ENCODE results near the gene APOBEC3F. TPM values are rescaled to one million over a fixed set of nuclear protein-coding genes. Genes with fewer than 3 reads are reported as not detected.
"Not testable (repeated sequence)": the region's sequence is repeated elsewhere in the genome, so short reads cannot be mapped to it uniquely, and the experiment has no call there.

APOBEC3F gene
- total RNA-seq, 1 donor from 2014 or later = 23.8 TPM

DNA sequence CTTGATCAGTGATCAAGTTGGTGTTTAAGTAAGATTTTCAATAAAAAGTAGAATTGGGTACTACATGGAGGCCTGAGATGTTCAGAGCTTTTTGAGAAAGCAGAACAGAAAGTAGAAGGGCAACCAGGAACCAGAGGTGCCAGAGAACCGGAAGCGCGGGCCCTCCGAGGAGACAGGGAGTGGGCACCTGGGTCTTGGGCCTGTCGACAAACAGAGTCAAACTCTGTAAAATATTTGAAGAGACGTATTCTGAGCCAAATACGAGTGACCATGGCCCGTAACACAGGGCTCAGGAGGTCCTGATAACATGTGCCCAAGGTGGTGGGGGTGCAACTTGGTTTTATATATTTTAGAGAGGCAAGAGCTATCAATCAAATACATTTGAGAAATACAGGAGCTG, 23.2 kb downstream of the APOBEC3F start:
- DNase-seq (ENCODE audit: low spot score); H3K27ac Mint-ChIP-seq; intact Hi-C loops (cut with micrococcal nuclease); H3K36me3 Mint-ChIP-seq (ENCODE audit: low read depth); H3K27me3 Mint-ChIP-seq (ENCODE audit: low read depth); H3K4me1 Mint-ChIP-seq (ENCODE audit: low read depth); H3K4me3 Mint-ChIP-seq (ENCODE audit: low read depth); H3K9me3 Mint-ChIP-seq: not testable (repeated sequence)

DNA sequence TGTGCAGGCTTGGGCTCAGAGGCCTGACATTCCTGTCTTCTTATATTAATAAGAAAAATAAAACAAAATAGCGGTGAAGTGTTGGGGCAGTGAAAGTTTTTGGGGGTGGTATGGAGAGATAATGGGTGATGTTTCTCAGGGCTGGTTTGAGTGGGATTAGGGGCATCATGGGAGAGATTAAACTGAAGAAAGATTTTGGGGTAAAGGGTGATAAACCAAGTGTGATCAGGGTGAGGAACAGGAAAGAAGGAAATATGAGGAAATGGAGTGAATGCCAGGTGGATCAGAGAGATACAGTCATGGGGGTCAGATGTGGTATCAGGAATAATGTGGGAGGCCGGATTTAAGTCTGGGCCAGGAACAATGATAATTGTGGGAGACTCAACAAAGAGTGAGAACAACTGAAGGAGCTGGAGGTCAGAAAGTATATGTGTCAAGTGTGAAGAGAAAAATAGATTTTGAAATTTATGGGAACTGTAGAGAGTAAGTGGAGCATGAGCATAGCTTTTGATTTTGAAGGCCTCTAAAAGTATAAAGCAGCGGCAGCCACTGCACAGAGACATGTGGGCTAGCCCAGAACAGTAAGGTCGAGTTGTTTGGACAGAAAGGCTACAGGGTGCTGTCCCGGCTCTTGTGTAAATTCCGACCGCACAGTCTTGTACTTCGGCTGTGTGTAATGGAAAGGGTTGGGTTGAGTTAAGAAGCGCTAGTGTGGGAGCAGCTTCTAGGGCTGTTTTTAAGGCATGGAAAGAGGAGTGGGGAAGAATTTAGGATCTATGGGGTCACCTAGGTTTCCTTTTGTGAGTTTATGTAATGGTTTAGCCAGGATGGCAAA, 26.0 kb downstream of the APOBEC3F start:
- H3K4me3 Mint-ChIP-seq (ENCODE audit: low read depth); H3K27ac Mint-ChIP-seq; H3K9me3 Mint-ChIP-seq; H3K4me1 Mint-ChIP-seq (ENCODE audit: low read depth); H3K36me3 Mint-ChIP-seq (ENCODE audit: low read depth); intact Hi-C loops (cut with micrococcal nuclease); H3K27me3 Mint-ChIP-seq (ENCODE audit: low read depth); DNase-seq (ENCODE audit: low spot score): not testable (repeated sequence)

DNA sequence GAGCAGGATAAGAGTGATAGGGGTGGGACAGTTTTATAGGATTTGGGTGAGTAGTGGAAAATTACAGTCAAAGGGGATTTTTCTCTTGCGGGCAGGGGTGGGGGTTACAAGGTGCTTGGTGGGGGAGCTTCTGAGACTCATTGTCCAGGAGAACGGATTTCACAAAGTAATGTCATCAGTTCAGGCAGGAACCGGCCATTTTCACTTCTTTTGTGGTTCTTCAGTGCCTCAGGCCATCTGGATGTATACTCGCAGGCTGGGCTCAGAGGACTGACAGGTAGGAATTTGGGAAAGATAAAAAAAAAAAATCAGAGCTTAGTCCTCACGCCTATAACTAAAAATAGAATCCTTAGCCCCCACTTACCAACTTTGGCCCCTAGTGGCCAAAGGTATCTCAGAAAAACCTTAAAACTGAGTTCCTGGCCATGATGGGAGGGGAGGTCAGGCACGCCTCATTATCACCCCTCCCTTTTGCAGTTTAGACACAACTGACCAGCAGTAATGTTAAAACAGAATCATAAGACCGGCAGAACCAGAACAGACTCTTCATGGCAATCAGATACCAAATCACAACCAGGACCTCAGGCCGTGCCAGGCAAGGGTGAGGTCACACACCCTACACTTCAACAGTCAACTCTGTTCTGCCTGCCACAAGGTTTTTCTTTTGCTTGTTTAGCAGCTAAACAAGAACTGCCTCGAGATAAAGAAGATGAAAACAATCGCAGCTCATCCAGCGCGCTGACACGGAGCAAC, 27.5 kb downstream of the APOBEC3F start:
- intact Hi-C loops (cut with micrococcal nuclease) = no loop called here
- H3K27me3 Mint-ChIP-seq (ENCODE audit: low read depth) = peaks cover 1% of the 10 kb centered on the region

DNA sequence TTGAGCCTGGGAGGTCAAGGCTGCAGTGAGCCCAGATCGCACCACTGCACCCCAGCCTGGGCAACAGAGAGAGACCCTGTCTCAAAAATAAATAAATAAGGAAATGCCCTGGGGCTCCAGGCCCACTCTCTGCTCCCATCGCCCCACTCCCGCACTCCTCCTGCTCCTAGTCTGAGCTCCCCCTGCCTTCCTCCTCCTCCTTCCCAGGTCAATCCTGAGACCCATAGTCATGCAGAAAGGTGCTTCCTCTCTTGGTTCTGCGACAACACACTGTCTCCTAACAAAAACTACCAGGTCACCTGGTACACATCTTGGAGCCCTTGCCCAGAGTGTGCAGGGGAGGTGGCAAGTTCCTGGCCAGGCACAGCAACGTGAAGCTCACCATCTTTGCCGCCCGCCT, 29.5 kb downstream of the APOBEC3F start:
- peaks cover 5% of the 10 kb centered on the region for H3K4me1 Mint-ChIP-seq (ENCODE audit: low read depth)

More for the DNA sequence above, 27.5 kb downstream of the APOBEC3F start:
- H3K4me3 Mint-ChIP-seq (ENCODE audit: low read depth) = no peak overlapping the region
- peaks cover 3% of the 10 kb centered on the region for H3K4me1 Mint-ChIP-seq (ENCODE audit: low read depth)
- DNase-seq (ENCODE audit: low spot score) = no peak
- H3K36me3 Mint-ChIP-seq (ENCODE audit: low read depth) = no peaks in the 10 kb centered on the region
- no peak overlapping the region for H3K27ac Mint-ChIP-seq
- H3K9me3 Mint-ChIP-seq = no peaks in the 10 kb centered on the region

DNA sequence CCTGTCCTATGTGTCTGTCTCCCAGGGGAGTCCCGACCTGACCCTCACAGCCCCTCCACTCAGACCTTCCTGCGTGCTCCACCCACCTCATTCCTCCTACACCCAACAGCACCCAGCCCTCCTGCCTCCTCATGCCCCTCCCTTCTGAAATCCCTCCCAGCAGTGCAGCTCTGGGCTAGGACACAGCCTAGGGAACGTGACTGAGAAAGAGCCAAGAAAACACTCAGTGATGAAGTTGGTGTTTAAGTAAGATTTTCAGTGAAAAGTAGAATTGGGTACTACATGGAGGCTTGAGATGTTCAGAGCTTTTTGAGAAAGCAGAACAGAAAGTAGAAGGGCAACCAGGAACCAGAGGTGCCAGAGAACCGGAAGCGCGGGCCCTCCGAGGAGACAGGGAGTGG, 31.9 kb downstream of the APOBEC3F start:
- H3K36me3 Mint-ChIP-seq (ENCODE audit: low read depth); H3K27me3 Mint-ChIP-seq (ENCODE audit: low read depth); H3K27ac Mint-ChIP-seq; DNase-seq (ENCODE audit: low spot score); intact Hi-C loops (cut with micrococcal nuclease); H3K4me3 Mint-ChIP-seq (ENCODE audit: low read depth); H3K9me3 Mint-ChIP-seq: not testable (repeated sequence)
- peaks cover 10% of the 10 kb centered on the region for H3K4me1 Mint-ChIP-seq (ENCODE audit: low read depth)

More for the DNA sequence above, 29.5 kb downstream of the APOBEC3F start:
- Mint-ChIP-seq H3K27me3 (ENCODE audit: low read depth) (peaks cover 1% of the 10 kb centered on the region), H3K4me3 (ENCODE audit: low read depth) (no peak overlapping the region), H3K36me3 (ENCODE audit: low read depth) (no peaks in the 10 kb centered on the region), H3K9me3 (no peaks in the 10 kb centered on the region), H3K27ac (no peak overlapping the region)
- intact Hi-C loops (cut with micrococcal nuclease) = no loop called here
- DNase-seq (ENCODE audit: low spot score) = no peak

DNA sequence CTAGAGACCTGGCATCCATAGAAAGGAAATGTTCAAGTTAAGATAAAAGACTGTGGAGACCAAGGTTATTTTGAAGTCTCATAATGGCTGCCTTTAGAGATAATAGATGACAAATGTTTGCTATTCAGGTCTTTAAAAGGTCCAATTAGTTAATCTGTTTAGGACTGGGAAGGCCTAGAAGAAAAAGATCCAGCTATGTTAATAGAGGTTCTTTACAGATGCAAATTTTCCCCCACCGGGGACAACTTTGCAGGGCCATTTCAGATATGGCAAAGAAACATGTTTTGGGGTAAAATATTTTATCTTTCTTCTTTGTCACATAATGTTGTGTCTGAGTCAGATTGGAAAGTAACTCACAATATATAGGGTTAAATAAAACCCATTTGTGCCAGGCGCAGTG, 33.3 kb downstream of the APOBEC3F start:
- no peak for DNase-seq (ENCODE audit: low spot score)
- Mint-ChIP-seq H3K4me3 (ENCODE audit: low read depth) (no peak overlapping the region), H3K4me1 (ENCODE audit: low read depth) (peaks cover 17% of the 10 kb centered on the region), H3K36me3 (ENCODE audit: low read depth) (peaks cover 12% of the 10 kb centered on the region), H3K27me3 (ENCODE audit: low read depth) (peaks cover 1% of the 10 kb centered on the region), H3K9me3 (no peaks in the 10 kb centered on the region), H3K27ac (no peak overlapping the region)
- intact Hi-C loops (cut with micrococcal nuclease) = no loop called here

DNA sequence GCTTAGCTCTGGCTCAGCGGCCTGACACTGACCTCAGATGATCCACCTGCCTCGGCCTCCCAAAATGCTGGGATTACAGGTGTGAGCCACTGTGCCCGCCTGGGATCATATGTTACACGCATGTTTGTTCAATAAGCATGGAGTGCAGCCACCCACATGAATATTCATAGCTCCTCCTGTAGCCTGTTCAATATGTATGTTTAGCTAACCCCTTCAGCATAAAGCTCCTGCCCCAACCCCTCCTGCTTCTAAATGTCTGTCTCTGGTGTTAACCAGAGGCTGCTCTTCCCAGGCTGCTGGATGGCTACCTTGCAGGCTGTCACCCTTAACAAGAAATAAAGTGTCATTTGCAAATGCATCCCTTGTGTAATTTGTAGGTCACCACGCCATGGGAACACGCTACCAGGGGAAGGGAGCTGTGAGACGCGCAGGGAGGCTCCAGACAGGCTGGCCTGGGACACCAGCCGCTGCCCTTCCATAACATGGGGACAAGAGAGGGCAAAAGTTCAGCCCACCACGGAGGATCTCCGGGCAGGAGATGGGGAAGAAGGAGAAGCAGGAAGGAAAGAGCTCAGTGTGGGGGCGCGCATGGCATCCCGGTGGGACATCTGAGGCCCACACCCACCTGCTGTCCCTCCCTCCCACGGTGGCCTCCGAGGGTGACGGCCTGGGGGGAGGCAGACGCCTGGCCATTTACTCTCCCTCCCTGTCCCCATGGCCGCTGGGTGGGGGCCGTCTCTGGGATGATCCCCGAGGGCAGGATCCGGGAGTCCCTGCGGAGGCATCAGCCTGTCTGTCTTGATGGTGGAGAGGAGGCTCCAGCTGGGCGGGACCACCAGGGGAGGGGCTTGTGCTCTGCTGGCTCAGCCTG, 35.7 kb downstream of the APOBEC3F start:
- H3K4me1 Mint-ChIP-seq (ENCODE audit: low read depth) = peaks cover 30% of the 10 kb centered on the region
- peaks cover 26% of the 10 kb centered on the region for H3K36me3 Mint-ChIP-seq (ENCODE audit: low read depth)
- intact Hi-C loops (cut with micrococcal nuclease) = loop anchor here (1.0 to 2.0 kb wide), 2 partner anchors 14 to 42 kb away; no protein-coding TSS in a partner anchor
- H3K27me3 Mint-ChIP-seq (ENCODE audit: low read depth); H3K9me3 Mint-ChIP-seq; DNase-seq (ENCODE audit: low spot score): not testable (repeated sequence)
- H3K27ac Mint-ChIP-seq = peak overlapping the region; percentile 73
- H3K4me3 Mint-ChIP-seq (ENCODE audit: low read depth) = peak overlapping the region; percentile 74

DNA sequence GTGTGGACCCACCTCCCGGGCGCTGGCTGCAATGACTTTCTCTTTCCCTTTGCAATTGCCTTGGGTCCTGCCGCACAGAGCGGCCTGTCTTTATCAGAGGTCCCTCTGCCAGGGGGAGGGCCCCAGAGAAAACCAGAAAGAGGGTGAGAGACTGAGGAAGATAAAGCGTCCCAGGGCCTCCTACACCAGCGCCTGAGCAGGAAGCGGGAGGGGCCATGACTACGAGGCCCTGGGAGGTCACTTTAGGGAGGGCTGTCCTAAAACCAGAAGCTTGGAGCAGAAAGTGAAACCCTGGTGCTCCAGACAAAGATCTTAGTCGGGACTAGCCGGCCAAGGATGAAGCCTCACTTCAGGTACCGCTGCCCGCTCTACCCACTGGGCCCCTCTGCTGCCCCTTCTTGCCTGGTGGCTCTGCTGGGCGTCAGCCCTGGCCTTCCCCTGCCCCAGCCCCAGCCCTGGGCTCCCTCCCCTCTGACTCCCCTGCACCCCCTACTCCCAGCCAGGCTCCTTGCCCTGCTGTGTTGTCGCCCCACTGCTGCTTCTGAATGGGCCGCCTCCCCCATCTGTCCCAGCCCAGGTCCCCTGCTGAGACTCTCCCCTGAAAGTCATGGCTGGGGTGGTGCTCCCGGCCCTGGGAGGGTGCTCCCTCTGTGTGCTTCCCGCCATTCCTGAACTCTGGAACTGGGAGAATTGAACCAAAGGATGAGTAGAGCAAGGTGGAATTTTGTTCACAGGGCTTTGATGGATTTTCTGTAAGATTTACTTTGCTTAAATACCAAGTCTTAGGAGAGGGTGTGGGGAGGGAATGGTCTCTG, 36.6 kb downstream of the APOBEC3F start, which contains the start of gene APOBEC3G:
TSS of gene APOBEC3G (plus strand) at position 250 of the 815 bp plus-strand sequence. CDS start at position 337, 87 bp downstream.
- H3K9me3 Mint-ChIP-seq; H3K27me3 Mint-ChIP-seq (ENCODE audit: low read depth): not testable (repeated sequence)
- Mint-ChIP-seq H3K4me1 (ENCODE audit: low read depth) (peaks cover 33% of the 10 kb centered on the region), H3K4me3 (ENCODE audit: low read depth) (peak within 1 kb of the TSS; percentile 91), H3K27ac (peak within 1 kb of the TSS; percentile 91), H3K36me3 (ENCODE audit: low read depth) (peaks cover 34% of the 10 kb centered on the region)
- peak; percentile 72 for DNase-seq (ENCODE audit: low spot score)
- intact Hi-C loops (cut with micrococcal nuclease) = loop anchor here (1.0 to 2.0 kb wide), 2 partner anchors 14 to 41 kb away; no protein-coding TSS in a partner anchor

DNA sequence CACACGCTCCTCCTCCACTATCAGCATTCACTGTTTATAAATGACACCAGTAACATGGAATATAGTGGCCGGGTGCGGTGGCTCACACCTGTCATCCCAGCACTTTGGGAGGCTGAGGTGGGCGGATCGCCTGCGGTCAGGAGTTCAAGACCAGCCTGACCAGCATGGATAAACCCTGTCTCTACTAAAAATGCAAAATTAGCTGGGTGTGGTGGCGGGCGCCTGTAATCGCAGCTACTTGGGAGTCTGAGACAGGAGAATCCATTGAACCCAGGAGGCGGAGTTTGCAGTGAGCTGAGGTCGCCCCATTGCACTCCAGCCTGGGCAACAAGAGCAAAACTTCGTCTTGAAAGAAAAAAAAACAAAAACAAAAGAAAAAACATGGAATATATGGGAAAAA, 37.2 kb downstream of the APOBEC3F start:
- H3K9me3 Mint-ChIP-seq; DNase-seq (ENCODE audit: low spot score); H3K27me3 Mint-ChIP-seq (ENCODE audit: low read depth): not testable (repeated sequence)
- peaks cover 37% of the 10 kb centered on the region for H3K36me3 Mint-ChIP-seq (ENCODE audit: low read depth)
- peak overlapping the region; percentile 91 for H3K4me3 Mint-ChIP-seq (ENCODE audit: low read depth)
- peak overlapping the region; percentile 91 for H3K27ac Mint-ChIP-seq
- peaks cover 34% of the 10 kb centered on the region for H3K4me1 Mint-ChIP-seq (ENCODE audit: low read depth)
- intact Hi-C loops (cut with micrococcal nuclease) = loop anchor here (1.0 to 2.0 kb wide), 2 partner anchors 13 to 40 kb away; no protein-coding TSS in a partner anchor

GRCh38 chr22:39078329-39078728, 37.7 kb downstream of the APOBEC3F start:
- Mint-ChIP-seq H3K36me3 (ENCODE audit: low read depth) (peaks cover 37% of the 10 kb centered on the region), H3K27me3 (ENCODE audit: low read depth) (no peaks in the 10 kb centered on the region), H3K27ac (peak overlapping the region; percentile 91), H3K4me1 (ENCODE audit: low read depth) (peaks cover 34% of the 10 kb centered on the region), H3K9me3 (no peaks in the 10 kb centered on the region), H3K4me3 (ENCODE audit: low read depth) (peak overlapping the region; percentile 91)
- no peak for DNase-seq (ENCODE audit: low spot score)
- intact Hi-C loops (cut with micrococcal nuclease) = no loop called here

- Mint-ChIP-seq H3K4me3 (ENCODE audit: low read depth) (peak overlapping the region; percentile 33), H3K4me1 (ENCODE audit: low read depth) (peaks cover 33% of the 10 kb centered on the region), H3K36me3 (ENCODE audit: low read depth) (peaks cover 37% of the 10 kb centered on the region)
- intact Hi-C loops (cut with micrococcal nuclease); H3K9me3 Mint-ChIP-seq; H3K27ac Mint-ChIP-seq; H3K27me3 Mint-ChIP-seq (ENCODE audit: low read depth); DNase-seq (ENCODE audit: low spot score): not testable (repeated sequence)
Observed at GRCh38 chr22:39079054-39079637, 38.5 kb downstream of the APOBEC3F start.
